Bronchial epithelial cell (primary cell): ENCODE results near the gene HOXD8. TPM values are rescaled to one million over a fixed set of nuclear protein-coding genes. Genes with fewer than 3 reads are reported as not detected.

Experiments used
- DNase-seq: peaks from one replicate; pipeline ENCODE4 v3.0.0-alpha.2; 2010; ENCODE audit warnings: low read depth
- FAIRE-seq: peaks from 2 replicates; lab custom pipeline; 2011; peaks lifted over from hg19 to GRCh38; lab: Jason Lieb, UNC
- H3K27me3 ChIP-seq: 2 replicates; pipeline ENCODE4 v1.5.1; 2011; ENCODE audit warnings: low read length; ENCODE audit not compliant: control insufficient read depth, insufficient read depth
- H3K36me3 ChIP-seq: 2 replicates; pipeline ENCODE4 v1.5.1; 2011; ENCODE audit warnings: low read length; ENCODE audit not compliant: control insufficient read depth, insufficient read depth
- H3K4me3 ChIP-seq: 2 replicates; pipeline ENCODE4 v1.5.1; 2011; ENCODE audit warnings: mild to moderate bottlenecking, low read depth, low read length, control low read depth
- total RNA-seq: library from RNA; depleted of rRNA; stranded (reverse); fragments of >200 nt; gene quantifications from 2 replicates; pipeline ENCODE4 v1.2.1, GENCODE V29; 2014
- TF ChIP-seq, protein P1 (sequence below): IDR thresholded peaks from 2 replicates; pipeline ENCODE4 v1.5.1; 2011; ENCODE audit warnings: mild to moderate bottlenecking, moderate library complexity, low read length, control low read depth, inconsistent platforms; ENCODE audit not compliant: insufficient read depth, severe bottlenecking

The HOXD8 gene
- total RNA-seq, 1 donor from 2014 or later, result not detected

DNA sequence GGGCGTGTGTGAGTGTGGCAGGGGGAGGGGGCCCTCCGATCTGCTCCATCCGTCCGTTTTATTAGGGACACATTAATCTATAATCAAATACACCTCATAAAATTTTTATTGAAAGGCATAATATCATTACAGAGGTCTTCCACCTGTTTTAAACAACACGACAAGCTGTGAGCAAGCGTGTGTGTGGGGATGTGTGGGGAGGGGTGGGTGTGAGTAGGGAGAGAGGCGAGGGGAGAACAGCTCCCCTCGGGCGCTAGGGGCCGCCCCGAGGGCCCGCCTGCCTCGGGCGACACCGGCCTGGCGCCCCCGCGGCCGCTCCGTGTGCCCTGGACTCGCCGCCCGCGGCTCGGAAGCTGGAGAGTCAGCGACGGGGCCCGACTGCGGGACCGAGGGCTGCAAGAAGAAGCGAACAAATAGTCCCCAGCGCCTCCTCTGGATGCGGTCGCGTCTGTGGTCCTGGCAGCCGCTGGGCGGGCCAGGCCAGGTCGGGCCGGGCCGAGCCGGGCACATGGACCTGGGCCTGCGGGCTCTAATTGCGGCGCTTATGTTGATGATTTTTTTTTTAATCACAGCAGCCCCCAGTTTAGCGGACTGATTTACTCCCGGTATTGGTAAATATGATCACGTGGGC is 7.3 kb upstream of the HOXD8 start:
- no peak for FAIRE-seq
- H3K27me3 ChIP-seq, result peaks cover 75% of the 10 kb centered on the region
- H3K4me3 ChIP-seq, result no peak overlapping the region
- no peaks in the 10 kb centered on the region for H3K36me3 ChIP-seq
- no peak for DNase-seq
- TF ChIP-seq, protein P1, sequence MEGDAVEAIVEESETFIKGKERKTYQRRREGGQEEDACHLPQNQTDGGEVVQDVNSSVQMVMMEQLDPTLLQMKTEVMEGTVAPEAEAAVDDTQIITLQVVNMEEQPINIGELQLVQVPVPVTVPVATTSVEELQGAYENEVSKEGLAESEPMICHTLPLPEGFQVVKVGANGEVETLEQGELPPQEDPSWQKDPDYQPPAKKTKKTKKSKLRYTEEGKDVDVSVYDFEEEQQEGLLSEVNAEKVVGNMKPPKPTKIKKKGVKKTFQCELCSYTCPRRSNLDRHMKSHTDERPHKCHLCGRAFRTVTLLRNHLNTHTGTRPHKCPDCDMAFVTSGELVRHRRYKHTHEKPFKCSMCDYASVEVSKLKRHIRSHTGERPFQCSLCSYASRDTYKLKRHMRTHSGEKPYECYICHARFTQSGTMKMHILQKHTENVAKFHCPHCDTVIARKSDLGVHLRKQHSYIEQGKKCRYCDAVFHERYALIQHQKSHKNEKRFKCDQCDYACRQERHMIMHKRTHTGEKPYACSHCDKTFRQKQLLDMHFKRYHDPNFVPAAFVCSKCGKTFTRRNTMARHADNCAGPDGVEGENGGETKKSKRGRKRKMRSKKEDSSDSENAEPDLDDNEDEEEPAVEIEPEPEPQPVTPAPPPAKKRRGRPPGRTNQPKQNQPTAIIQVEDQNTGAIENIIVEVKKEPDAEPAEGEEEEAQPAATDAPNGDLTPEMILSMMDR, result no peak

DNA sequence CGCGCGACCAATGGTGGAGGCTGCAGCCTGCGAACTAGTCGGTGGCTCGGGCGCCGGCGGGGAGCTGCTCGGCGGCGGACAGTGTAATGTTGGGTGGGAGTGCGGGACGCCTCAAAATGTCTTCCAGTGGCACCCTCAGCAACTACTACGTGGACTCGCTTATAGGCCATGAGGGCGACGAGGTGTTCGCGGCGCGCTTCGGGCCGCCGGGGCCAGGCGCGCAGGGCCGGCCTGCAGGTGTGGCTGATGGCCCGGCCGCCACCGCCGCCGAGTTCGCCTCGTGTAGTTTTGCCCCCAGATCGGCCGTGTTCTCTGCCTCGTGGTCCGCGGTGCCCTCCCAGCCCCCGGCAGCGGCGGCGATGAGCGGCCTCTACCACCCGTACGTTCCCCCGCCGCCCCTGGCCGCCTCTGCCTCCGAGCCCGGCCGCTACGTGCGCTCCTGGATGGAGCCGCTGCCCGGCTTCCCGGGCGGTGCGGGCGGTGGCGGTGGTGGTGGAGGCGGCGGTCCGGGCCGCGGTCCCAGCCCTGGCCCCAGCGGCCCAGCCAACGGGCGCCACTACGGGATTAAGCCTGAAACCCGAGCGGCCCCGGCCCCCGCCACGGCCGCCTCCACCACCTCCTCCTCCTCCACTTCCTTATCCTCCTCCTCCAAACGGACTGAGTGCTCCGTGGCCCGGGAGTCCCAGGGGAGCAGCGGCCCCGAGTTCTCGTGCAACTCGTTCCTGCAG is 6.7 kb upstream of the HOXD8 start, which contains the start of gene HOXD9:
Gene HOXD9, plus strand, starts transcription at position 37 of the 728 bp plus-strand sequence. Its CDS starts 50 bp downstream, at position 87.
- DNase-seq (no peak), FAIRE-seq (no peak)
- peaks cover 73% of the 10 kb centered on the region for H3K27me3 ChIP-seq
- TF ChIP-seq, protein P1, result no peak
- H3K36me3 ChIP-seq, result no peaks in the 10 kb centered on the region
- peak within 1 kb of the TSS; percentile 5 for H3K4me3 ChIP-seq

DNA sequence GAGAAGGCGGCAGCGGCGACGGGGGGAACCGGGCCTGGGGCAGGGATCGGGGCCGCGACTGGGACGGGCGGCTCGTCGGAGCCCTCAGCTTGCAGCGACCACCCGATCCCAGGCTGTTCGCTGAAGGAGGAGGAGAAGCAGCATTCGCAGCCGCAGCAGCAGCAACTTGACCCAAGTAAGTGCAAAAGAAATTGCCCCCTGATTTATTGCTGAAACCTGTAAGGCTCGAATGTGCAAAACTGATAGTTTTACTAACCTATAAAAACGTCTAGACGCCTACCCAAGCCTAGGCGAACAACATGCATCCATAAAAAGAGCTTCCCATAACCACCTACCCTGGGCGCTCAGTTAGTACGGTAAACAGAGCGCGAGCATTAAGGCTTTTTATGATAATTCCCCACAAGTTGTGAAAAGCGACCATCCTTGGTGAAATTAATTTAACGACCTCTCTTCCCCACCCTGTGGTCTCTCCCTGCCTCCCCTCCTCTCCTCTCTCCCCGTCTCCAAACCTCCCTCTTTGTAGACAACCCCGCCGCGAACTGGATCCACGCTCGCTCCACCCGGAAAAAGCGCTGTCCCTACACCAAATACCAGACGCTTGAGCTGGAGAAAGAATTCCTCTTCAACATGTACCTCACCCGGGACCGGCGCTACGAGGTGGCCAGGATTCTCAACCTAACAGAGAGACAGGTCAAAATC is 5.9 kb upstream of the HOXD8 start:
- TF ChIP-seq, protein P1, result no peak
- FAIRE-seq (no peak), DNase-seq (no peak)
- Histone ChIP-seq H3K27me3 (peaks cover 74% of the 10 kb centered on the region), H3K36me3 (no peaks in the 10 kb centered on the region), H3K4me3 (no peak overlapping the region)

- FAIRE-seq (no peak), DNase-seq (no peak)
- Histone ChIP-seq H3K36me3 (no peaks in the 10 kb centered on the region), H3K27me3 (peaks cover 77% of the 10 kb centered on the region), H3K4me3 (no peak overlapping the region)
- TF ChIP-seq, protein P1, result no peak
These were observed 5.2 kb upstream of the HOXD8 start for GRCh38 chr2:176124110-176124946.

GRCh38 chr2:176124947-176125771 is 4.3 kb upstream of the HOXD8 start:
- no peaks in the 10 kb centered on the region for H3K36me3 ChIP-seq
- no peak overlapping the region for H3K4me3 ChIP-seq
- no peak for FAIRE-seq
- peaks cover 74% of the 10 kb centered on the region for H3K27me3 ChIP-seq
- TF ChIP-seq, protein P1, result no peak
- DNase-seq, result no peak
